ENCODE data around the gene GARIN5B.
"Not testable (repeated sequence)": the region's sequence is repeated elsewhere in the genome, so short reads cannot be mapped to it uniquely, and the experiment has no call there.

Gene GARIN5B

DNA sequence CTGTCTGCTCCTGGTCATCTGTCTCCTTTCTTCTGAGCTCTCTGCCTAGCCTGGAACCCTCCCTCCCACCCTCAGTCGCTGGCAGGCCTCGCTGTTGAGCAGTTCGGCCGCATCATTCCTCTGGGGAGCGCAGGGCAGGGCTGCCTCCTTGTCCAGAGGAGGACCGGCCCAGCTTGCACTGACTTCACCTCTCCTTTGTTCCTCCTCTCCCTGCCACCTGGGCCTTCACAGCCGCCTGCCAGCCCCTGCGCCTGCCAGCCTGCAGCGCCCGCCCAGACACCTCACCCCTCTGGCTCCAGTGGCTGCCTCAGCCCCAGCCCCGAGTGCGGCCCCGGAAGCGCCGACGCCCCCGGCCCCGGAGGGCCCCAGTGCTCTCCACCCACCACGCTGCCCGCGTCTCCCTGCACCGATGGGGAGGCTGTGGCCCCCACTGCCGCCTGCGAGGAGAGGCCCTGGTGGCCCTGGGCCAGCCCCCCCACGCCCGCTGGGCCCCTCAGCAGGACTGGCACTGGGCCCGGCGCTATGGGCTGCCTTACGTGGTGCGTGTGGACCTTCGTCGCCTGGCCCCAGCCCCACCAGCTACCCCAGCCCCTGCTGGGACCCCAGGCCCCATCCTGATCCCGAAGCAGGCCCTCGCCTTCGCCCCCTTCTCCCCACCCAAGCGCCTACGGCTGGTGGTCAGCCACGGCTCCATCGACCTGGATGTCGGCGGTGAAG is 16.2 kb downstream of the GARIN5B start:
- no peak for DNase-seq

DNA sequence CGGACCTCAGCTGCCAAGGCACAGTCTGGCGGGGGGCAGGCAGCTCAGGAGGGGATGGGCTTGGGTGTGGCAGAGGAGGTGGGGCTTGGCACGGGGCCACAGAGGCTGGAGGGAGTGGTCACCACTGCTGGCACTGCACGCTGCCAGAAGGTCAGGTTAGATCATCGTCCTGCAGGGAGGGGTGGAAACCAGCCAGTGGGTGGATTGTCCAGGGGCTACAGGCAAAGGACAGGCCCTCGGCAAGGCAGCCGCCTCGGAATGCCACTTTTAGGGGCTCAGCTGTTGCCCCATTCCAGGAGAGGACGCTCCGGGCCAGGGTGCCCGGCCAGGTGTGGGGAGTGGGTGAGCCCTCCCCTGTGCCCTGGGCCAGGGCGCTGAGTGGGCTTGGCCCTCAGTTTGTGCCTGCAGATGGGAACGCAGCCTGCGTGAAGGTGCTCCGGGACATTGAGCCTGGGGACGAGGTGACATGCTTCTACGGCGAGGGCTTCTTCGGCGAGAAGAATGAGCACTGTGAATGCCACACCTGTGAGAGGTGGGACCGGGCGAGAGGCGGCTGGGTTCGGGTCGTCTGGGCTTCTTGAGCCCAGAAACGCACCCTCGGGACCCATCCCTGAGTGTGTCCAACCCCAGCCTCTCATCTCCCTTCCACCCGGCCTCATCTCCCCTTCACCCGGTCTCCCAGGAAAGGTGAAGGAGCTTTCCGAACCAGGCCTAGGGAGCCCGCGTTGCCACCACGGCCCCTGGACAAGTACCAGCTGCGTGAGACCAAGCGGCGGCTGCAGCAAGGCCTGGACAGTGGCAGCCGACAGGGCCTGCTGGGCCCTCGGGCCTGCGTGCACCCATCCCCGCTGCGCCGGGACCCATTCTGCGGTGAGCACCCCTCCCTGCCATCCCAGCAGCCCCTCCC is 17.0 kb downstream of the GARIN5B start:
- DNase-seq, result no peak

DNA sequence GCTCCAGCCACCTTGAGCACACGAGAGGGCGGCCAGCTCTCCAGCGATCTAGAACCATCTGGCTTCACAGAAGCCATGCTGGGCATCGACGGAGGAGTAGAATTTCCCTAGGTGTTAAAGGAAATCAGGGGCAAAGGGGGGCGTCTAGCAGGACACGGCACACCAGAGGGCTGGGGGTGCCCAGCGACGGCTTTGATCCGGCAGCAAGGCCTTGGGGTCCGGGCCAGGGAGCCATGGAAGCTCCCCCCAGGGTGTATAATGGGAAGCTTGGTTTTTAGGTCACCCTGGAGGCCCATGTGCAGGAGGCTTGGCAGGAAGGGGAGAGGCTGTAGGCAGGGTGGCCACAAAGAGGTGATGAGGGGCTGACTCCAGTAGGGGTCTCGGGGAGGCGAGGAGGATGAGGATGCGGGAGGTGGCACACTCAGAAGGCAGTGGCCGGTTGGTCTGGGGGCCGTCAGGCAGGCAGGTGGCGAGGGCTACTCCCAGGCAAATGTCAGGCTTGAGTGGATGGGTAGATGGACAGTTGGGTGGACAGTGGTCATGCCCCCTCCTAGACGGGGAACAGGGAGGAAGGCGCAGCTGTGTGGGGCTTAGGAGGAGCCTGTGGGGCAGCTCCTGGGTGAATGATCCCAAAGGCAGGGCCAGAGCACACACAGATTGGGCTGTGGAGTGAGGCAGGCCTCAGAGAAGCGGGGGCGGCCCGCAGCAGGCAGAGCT is 17.8 kb downstream of the GARIN5B start:
- DNase-seq, result no peak

DNA sequence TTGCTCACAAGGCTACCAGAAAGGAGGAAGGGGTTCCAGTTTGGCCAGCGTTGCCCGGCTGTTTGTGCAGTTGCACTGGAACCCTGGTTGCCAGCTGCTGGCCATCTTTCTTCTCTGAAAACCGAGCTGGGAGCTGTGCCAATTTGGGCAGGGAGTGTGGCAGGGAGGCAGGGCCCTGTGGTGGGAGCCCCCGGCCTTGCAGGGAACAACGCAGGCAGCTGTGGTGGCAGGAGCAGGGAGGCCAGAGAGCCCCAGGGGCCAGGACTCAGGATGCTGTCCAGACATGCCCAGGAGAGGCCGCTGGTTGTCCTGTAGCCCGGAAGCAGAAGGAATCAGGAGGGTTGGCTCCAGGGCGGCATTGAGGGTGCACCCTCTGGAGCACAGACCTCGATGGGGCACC is 18.6 kb downstream of the GARIN5B start:
- DNase-seq, result no peak

DNA sequence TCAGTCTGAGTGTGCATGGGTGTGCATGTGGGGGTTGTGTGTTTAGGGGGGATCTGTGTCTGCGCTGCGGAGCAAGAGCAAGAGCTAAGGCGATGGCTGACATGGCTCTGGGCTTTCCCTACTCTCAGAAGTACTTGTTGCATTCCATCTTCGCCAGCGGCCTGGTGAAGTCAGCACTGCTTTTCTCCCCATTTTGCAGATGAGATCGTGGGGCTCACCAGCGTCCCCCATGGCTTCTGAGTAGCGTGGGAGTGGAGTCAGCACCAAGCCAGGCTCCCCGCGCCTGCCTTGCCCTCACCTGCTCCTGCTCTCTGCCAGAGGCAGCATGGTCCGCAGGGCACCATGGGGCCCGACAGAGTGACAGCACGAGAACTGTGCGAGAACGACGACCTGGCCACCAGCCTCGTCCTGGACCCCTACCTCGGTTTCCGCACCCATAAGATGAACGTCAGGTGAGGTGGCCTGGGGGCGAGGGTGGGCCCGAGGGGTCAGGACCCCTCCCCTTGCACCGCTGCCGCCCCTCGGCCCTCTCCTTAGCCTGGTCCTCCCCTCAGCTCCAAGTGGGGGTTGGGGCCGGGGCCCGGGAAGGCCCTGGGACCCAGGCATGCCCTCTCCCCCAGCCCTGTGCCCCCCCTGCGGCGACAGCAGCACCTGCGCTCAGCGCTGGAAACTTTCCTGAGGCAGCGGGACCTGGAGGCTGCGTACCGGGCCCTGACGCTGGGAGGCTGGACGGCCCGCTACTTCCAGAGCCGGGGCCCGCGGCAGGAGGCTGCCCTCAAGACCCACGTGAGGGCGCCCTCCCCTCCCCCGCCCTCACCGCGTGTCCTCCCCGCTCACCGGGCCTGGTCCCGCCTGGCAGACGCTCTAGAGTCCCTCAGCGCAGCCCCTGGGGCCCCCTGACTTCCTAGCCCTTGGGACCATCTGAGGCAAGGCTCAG is 21.2 kb downstream of the GARIN5B start:
- no peak for DNase-seq

DNA sequence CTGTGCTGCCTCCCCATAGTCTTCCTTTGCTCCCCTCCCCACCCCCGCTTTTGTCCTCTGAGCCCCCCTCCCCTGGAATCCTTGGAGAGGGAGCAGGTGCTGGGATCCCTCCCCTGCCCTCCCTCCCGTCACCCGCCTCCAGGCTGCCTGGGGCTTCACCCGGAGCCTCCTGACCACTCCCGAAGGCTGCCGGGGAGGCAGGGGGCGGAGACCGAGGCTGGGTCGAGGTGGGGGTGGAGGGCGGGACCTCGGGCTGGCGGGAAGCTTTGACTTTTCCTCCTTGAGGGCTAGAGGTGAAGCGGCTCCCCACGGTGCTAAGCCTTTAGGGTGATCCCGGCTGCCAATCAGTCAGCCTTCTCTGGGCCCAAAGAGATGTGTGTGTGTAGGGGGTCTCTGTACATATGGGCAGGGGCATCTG is 21.9 kb downstream of the GARIN5B start:
- peak; percentile 79 for DNase-seq

DNA sequence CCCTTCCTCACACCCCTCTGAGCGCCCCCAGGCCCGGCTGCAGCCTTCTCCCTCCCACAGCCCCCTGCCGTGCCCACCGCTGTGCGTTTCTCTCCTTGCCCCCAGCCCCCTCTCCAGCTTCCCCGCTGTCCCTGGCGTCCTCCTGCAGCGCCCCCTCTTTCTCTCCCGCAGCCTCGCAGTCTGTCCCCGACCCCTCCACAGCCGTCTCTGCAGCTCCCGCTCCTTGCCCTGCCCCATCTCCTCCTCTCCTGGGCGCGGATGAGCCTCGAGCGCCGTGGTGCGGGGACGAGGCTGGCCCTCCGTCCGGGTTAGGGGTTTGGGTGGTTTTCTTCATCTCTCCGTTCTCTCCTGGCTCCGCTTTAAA is 22.3 kb downstream of the GARIN5B start:
- DNase-seq, result peak; percentile 65

DNA sequence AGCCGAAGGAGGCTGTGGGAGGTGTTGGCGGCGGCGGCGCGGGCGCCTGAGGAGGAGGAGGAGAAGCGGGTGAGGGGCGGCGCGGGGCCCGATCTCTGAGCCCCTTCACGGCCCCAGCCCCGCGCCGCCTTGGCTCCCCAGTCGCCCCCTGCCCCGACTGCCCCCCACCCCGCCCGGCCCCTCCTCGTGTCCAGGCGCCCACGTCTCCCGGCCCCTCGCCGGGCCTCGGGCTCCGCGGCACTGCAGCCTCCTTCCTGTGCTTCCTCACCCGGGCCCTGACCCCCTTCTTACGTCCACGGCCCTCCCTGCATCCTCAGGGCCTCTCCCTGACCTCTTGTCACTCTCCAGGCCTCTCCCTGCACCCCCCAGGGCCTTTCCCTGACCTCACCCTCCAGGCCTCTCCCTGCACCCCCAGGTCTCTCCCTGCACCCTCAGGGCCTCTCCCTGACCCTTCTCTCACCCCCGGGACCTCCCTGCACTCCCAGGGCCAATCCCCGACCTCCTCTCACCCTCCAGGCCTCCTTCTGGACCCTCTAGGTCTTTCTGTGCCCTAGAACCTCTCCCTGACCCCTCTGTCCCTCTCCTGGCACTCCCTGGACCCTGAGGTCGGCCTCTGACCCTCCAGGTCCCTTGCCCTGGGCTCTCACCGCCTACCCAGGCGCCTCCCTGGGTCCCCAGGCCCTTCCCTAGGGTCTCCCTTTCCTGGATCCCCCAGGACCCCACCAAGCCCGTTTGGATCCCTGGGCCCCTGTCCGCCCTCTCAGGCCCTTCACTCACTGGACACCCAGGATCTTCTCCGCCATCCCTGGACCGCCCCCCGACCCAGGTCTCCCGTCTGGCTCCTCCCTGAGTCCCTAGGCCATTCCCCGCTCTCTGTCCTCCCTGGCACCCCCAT is 22.9 kb downstream of the GARIN5B start:
- DNase-seq, result peak; percentile 66

DNA sequence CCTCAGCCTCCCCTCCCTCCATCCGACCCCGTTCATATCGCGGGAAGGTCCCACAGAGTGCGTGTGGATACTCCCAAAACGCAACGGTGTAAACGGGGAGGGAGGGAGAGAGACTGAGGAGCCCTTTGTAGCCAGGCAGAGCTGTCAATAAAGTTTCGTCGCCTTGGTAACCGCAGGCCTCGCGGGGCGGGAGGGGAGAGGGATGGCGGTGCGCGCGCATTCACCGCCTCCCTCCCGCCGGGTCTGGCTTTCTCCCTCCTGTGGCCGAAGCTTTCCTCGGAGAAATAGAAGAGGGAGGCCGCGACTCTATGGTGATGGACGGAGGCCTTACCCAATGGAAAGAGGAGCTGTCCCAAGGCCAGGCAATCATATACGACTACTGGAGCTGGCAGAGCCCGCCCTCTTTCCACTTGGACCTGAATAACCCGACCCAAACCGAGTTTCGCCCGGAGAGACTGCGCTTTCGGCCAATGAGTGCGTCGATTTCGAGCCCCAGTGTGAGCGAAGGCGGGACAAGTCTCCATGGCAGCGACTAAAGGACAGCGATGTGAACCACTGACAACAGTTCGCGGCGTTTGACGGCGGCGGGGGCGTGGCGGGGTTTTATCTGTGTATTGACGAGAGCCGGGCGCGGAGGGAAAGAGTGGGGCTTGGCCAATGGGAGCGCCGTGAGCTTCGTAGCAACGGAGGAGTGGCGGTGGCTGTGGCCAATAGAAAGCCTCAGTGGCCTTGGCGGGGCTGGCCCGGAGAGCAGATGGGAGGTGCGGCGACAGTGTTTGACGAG is 23.8 kb downstream of the GARIN5B start, which contains the start of gene KMT5C:
TSS of gene KMT5C (plus strand) at position 772 of the 784 bp plus-strand sequence. CDS start 2,061 bp downstream, outside the sequence.
- DNase-seq, result peak; percentile 100

DNA sequence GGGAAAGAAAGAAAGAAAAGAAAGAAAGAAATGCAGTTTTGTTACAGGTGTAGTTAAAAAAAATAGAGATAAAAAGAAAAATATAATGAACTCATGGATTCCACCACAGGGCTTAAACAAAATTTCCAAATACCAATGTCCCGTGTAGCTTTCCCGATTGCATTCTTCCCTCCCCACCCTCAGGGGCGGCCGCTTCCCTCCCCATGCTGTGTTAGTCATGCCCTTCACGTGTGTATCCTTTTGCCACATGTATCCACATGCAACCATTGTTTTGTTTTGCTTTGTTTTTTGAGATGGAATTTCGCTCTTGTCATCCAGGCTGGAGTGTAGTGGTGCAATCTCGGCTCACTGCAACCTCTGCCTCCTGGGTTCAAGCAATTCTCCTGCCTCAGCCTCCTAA is 27.0 kb downstream of the GARIN5B start:
- DNase-seq, result no peak

DNA sequence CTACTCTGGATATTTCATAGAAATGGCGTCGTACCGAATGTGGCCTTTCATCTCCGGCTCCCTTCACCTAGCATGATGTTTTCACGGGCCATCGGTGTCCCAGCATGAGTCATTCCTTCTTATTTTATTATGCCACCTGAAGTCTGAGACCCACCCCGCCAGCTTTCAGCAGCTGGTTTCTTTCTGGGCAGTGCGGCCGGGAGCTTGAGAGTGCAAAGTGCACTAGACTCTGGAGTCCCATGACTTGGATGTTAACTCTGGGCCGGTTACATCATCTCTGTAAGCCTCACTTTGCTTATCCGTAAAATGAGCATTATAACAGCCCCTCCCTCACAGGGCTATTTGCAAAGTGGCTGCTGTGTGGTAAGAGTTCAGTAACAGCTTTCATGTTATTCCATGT is 29.2 kb downstream of the GARIN5B start:
- DNase-seq, result no peak

DNA sequence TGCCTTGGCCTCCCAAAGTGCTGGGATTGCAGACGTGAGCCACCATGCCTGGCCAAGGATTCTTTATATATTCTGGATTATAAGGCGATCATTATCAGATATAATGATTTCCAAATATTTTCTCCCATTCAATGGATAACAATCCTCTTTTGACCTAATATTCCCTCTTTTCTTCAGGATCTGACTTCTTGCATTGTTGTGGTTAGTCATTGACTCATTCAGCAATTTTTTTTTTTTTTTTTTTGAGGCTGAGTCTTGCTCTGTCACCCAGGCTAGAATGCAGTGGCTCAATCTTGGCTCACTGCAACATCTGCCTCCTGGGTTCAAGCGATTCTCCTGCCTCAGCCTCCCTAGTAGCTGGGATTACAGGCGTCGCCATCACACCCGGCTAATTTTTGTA is 33.3 kb downstream of the GARIN5B start:
- DNase-seq, result not testable (repeated sequence)

DNA sequence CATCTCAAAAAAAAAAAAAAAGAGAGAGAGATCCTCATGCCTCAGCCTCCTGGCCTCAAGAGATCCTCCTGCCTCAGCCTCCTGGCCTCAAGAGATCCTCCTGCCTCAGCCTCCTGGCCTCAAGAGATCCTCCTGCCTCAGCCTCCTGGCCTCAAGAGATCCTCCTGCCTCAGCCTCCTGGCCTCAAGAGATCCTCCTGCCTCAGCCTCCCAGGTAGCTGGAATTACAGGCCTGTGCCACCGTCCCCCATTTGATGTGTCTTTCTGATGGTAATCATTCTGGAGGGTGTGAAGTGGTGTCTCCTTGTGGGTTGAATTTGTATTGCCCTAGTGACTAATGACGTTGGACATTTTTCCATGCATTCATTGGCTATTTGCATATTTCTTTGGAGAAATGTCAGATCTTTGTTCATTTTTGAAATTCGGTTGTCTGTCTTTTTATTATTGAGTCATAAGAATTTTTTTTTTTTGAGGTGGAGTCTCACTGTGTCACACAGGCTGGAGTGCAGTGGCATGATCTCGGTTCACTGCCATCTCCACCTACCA is 34.2 kb downstream of the GARIN5B start:
- peak; percentile 57 for DNase-seq

DNA sequence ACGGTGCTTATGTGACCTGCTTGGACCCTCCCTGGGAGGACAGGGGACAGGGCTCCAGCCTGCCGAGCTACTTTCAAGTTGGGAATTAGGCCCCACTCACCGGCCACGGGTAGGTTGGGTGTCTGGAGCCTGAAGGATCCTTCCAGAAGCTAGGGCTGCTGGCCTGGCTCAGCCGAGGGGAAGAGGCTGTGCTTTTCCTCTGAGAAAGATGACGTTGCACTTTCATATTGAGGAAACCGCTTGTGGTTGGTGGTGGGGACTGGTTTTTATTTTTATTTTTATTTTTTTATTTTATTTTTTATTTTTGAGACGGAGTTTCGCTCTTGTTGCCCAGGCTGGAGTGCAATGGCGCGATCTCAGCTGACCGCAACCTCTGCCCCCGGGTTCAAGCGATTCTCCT is 37.9 kb downstream of the GARIN5B start, which contains the start of gene TMEM150B:
TSS of gene TMEM150B (minus strand) at position 170 of the 400 bp plus-strand sequence. CDS start 4,305 bp downstream, outside the sequence.
- DNase-seq, result peak; percentile 33

DNA sequence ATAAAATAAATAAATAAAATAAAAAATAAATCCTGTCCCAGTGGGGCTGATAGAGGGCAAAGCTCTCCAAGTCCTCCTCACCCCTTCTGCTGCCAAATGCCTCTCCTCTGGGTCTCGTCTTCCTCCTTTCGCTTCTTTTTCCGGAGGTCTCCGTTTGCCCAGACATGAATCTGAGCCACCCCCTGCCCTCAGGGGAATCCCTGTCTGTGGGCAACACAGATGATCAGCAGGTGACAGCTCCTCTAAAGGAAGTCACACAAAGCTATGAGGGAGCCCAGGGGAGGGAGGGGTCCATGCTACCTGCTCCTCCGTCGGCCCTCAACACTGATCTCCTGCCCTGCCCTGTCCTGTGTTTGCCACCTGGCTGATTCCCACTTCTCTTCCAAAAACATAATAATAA is 38.4 kb downstream of the GARIN5B start:
- no peak for DNase-seq

DNA sequence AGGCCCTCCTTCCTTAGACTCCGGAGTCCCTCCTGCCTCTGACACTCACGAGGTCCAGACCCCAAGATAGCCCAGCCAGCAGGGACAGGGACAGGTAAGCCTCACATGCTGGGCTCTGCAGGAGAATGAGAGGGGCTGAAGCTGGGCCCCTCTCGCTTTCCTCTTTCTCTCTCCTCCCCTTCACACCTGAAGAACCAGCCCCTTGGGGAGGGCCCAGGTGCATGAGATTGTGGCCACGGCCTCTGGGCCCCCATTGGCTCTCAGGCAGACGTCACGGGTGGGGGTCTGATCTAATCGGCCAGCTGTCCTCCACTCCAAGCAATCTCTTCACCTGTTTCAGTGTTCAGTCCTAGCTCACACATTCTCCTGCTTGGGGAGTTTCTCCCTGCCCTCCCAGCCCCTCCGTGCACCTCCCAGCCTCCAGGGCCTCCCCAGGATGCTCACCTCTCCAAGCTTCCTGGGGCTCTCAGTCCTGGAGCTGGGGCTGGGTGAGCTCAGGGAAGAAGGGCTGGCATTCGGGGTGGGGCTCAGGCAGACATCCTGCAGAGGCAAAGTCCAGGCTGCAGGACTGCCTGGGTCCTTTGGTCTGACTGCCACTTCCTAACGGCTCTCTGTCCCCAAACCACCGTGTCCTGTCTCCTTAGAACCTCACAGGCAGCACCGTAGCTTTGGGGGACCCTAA is 40.7 kb downstream of the GARIN5B start:
- DNase-seq, result no peak

DNA sequence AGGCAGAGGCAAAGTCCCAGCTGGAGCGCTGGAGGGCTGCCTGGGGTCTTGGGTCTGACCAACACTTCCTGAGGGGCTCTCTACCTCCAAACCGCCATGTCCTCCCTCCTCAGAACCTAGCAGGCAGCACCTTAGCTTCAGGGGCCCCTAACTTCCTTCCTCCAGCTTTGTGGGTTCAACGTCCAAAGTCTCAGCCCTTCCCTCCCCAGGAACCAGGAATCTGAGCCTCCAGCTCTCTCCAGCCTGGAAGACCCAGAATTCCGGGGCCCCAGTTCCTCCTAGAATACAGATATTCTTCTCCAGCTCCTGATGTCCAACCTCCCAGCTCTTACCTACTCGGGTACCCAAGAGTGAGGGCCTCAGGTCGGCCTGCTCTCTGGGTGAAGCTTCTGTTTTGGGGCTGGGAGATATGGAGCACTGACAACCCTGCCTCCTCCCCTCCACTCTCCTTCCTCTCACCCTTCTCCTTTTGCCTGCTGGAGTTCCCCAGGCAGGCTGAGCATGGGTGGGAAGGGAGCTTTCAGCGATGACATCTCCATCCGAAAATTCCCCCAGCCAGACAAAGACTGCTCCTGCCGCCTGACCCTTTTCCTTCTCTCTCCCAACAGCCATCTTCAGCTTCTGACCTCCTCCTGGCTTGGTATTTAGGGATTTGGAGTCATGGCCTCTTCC is 41.5 kb downstream of the GARIN5B start:
- DNase-seq, result no peak

DNA sequence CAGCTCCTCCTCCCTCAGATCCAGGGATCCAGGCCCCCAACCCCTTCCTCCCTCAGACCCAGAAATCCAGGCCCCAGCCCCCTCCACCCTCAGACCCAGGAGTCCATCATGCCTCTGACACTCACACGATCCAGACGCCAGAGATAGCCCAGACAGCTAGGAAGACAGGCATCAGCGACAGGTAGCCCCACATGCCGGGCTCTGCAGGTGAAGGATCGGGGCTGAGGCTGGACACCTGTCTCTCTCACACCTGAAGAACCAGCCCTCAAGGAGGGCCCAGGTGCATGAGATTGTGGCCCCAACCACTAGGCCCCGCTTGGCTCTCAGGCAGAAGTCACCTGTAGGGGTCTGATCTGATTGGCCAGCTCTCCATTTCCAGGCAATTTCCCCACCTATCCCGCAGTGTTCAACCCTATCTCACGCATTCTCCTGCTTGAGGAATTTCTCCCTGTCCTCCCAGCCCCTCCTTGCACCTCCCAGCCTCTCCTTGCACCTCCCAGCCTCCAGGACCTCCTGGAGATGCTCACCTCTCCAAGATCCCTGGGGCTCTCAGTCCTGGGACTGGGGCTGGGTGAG is 42.1 kb downstream of the GARIN5B start:
- DNase-seq, result no peak

Measured in OCI-M1 (cell line).